Endothelial cell of umbilical vein (primary cell): ENCODE results near the gene RAB9B. TPM values are rescaled to one million over a fixed set of nuclear protein-coding genes. Genes with fewer than 3 reads are reported as not detected.

Experiments used
- BruUV-seq: library from RNA; stranded (reverse); fragments of 400-500 nt; replicated peaks from 2 replicates; lab custom pipeline; 2021; lab: Mats Ljungman, UMichigan
- CTCF ChIA-PET: fragments of 300-600, 350-600 bp; sonication (Branson Sonifier 250); formaldehyde crosslinking; loops from one replicate; lab custom pipeline; 2021; ENCODE audit warnings: antibody characterized with exemption, inconsistent platforms; lab: Charles Lee
- POLR2A ChIA-PET: fragments of 300-600, 350-600 bp; sonication (Branson Sonifier 250); formaldehyde crosslinking; loops from one replicate; lab custom pipeline; 2021; ENCODE audit warnings: antibody characterized with exemption, inconsistent platforms; lab: Charles Lee
- DNase-seq: peaks from one replicate; pipeline ENCODE4 v3.0.0-alpha.2; 2011; ENCODE audit warnings: low read depth, low spot score
- FAIRE-seq: peaks from 2 replicates; lab custom pipeline; 2011; peaks lifted over from hg19 to GRCh38; lab: Jason Lieb, UNC
- H2AFZ ChIP-seq: 2 replicates; pipeline ENCODE4 v1.6.0; 2012; ENCODE audit warnings: low read depth, low read length, control low read depth, inconsistent platforms
- H3K27ac ChIP-seq: 2 replicates; pipeline ENCODE4 v1.5.1; 2011; ENCODE audit warnings: low read depth, mild to moderate bottlenecking, control low read depth, low read length, moderate library complexity; ENCODE audit not compliant: insufficient read depth
- H3K27me3 ChIP-seq, 2 experiments: 2 replicates each; pipeline versions ENCODE4 v1.6.0 to v1.6.1; 2011; ENCODE audit warnings: low read length in 2 of 2, mixed read lengths in 1 of 2; ENCODE audit not compliant: control insufficient read depth in 2 of 2, insufficient read depth in 2 of 2
- H3K36me3 ChIP-seq, 2 experiments: 2 replicates in 1 of 2; 3 replicates in 1 of 2; pipeline ENCODE4 v1.5.1; 2011; ENCODE audit warnings: low read length in 2 of 2, mild to moderate bottlenecking in 1 of 2, moderate library complexity in 1 of 2; ENCODE audit not compliant: control insufficient read depth in 2 of 2, insufficient read depth in 2 of 2; ENCODE audit errors: extremely low read depth in 1 of 2
- H3K4me1 ChIP-seq: 3 replicates; pipeline ENCODE4 v1.5.1; 2011; ENCODE audit warnings: mild to moderate bottlenecking, low read length; ENCODE audit not compliant: control insufficient read depth, insufficient read depth; ENCODE audit errors: extremely low read depth
- H3K4me2 ChIP-seq: 2 replicates; pipeline ENCODE4 v1.6.1; 2011; ENCODE audit warnings: low read length, control low read depth, mixed read lengths; ENCODE audit not compliant: insufficient read depth
- H3K4me3 ChIP-seq, 3 experiments: fragments of 200-600 bp in 1 of 3; sonication (generic), shearing (Covaris generic) in 1 of 3; replicated peaks in 1 of 3; 2 replicates each; pipeline ENCODE4 v1.5.1; 2011 to 2016; ENCODE audit warnings: control low read depth in 3 of 3, low read length in 3 of 3, mild to moderate bottlenecking in 2 of 3, inconsistent platforms in 1 of 3, low read depth in 1 of 3, moderate library complexity in 1 of 3; ENCODE audit not compliant: insufficient read depth in 1 of 3
- H3K79me2 ChIP-seq: 2 replicates; pipeline ENCODE4 v1.6.0; 2012; ENCODE audit warnings: low read length, inconsistent platforms; ENCODE audit not compliant: control insufficient read depth, insufficient read depth
- H3K9ac ChIP-seq: replicated peaks from 2 replicates; pipeline ENCODE3; 2011; ENCODE audit warnings: low read length, control low read depth; ENCODE audit not compliant: insufficient read depth; ENCODE audit errors: extremely low read depth
- H3K9me1 ChIP-seq: replicated peaks from 3 replicates; pipeline ENCODE4 v1.6.0; 2011; ENCODE audit warnings: mild to moderate bottlenecking, low read length; ENCODE audit not compliant: control insufficient read depth, insufficient read depth; ENCODE audit errors: extremely low read depth
- H3K9me3 ChIP-seq: replicated peaks from 2 replicates; pipeline ENCODE4 v1.5.1; 2012; ENCODE audit warnings: low read length, inconsistent platforms; ENCODE audit not compliant: control insufficient read depth, insufficient read depth
- H4K20me1 ChIP-seq: replicated peaks from 2 replicates; pipeline ENCODE3; 2011; ENCODE audit warnings: mild to moderate bottlenecking, low read length; ENCODE audit not compliant: control insufficient read depth, insufficient read depth; ENCODE audit errors: extremely low read depth
- CTCF ChIP-seq, 2 donors: IDR thresholded peaks; 1 replicate in 1 of 2; 2 replicates in 1 of 2; pipeline ENCODE4 v1.5.1; 2011; ENCODE audit warnings: low read length in 2 of 2, mild to moderate bottlenecking in 2 of 2, moderate library complexity in 2 of 2, control low read depth in 1 of 2, inconsistent platforms in 1 of 2, low read depth in 1 of 2; ENCODE audit not compliant: insufficient read depth in 1 of 2; ENCODE audit errors: extremely low read depth in 1 of 2
- EZH2 ChIP-seq: IDR thresholded peaks from 2 replicates; pipeline ENCODE4 v1.6.1; 2012; ENCODE audit warnings: borderline replicate concordance, low read depth, mild to moderate bottlenecking, moderate library complexity, low read length, inconsistent platforms; ENCODE audit not compliant: severe bottlenecking
- FOS ChIP-seq: IDR thresholded peaks from 2 replicates; pipeline ENCODE4 v1.6.1; 2011; ENCODE audit warnings: mild to moderate bottlenecking, low read length, moderate library complexity, borderline replicate concordance; ENCODE audit not compliant: insufficient read depth
- GATA2 ChIP-seq: IDR thresholded peaks from 2 replicates; pipeline ENCODE4 v1.7.0; 2011; ENCODE audit warnings: low read depth, mild to moderate bottlenecking, moderate library complexity, mixed read lengths, low read length; ENCODE audit not compliant: insufficient read length, insufficient read depth
- JUN ChIP-seq: IDR thresholded peaks from 2 replicates; pipeline ENCODE4 v1.6.1; 2011; ENCODE audit warnings: borderline replicate concordance, low read depth; ENCODE audit not compliant: insufficient read length, insufficient read depth
- MAX ChIP-seq: IDR thresholded peaks from 2 replicates; pipeline ENCODE4 v1.6.1; 2011; ENCODE audit not compliant: insufficient read depth, insufficient read length
- MYC ChIP-seq: IDR thresholded peaks from one replicate; pipeline ENCODE4 v1.6.1; 2011; ENCODE audit warnings: mild to moderate bottlenecking, low read depth, low read length
- POLR2A ChIP-seq: IDR thresholded peaks from 2 replicates; pipeline ENCODE4 v1.6.1; 2012; ENCODE audit warnings: low read depth, mild to moderate bottlenecking, control low read depth, low read length
- POLR2AphosphoS5 ChIP-seq: IDR thresholded peaks from 2 replicates; pipeline ENCODE4 v1.6.1; 2012; ENCODE audit warnings: low read depth, mild to moderate bottlenecking, control low read depth, low read length, moderate library complexity; ENCODE audit not compliant: insufficient read depth
- dilution Hi-C: fragments of 300-500 bp; cut with MboI; formaldehyde crosslinking; loops from one replicate; pipeline ENCODE4 v1.15.0; 2019; ENCODE audit warnings: low sequenced_read_pairs; ENCODE audit not compliant: extremely low pct_ligation_motif_present
- intact Hi-C: fragments of 100-400 bp; cut with micrococcal nuclease; formaldehyde crosslinking; loops from one replicate; pipeline ENCODE4 v1.10.0; 2022
- polyA plus RNA-seq, 4 experiments: library from polyadenylated mRNA; depleted of rRNA in 3 of 4; stranded (reverse) in 3 of 4; unstranded in 1 of 4; fragments of >200 nt; gene quantifications; 2 replicates each; pipeline versions ENCODE4 v1.2.1 to v1.2.3, GENCODE V29; 2011 to 2012; ENCODE audit warnings: missing spikeins in 1 of 4
- total RNA-seq: library from RNA; stranded (reverse); gene quantifications from 2 replicates; pipeline ENCODE4 v1.2.3, GENCODE V29; 2021

Gene RAB9B
- total and polyA plus RNA-seq, 2 donors (not counting 3 experiments of a cell fraction or from before 2014, with no cell fraction given): 0.18 to 0.55 TPM

- POLR2A ChIA-PET: no interaction called here
Measured at GRCh38 chrX:103806862-103807474, 25.1 kb downstream of the RAB9B start.

More at GRCh38 chrX:103806862-103807474, 25.1 kb downstream of the RAB9B start:
- Histone ChIP-seq H3K4me2 (no peak overlapping the region), H3K79me2 (no peaks in the 10 kb centered on the region), H3K4me3 (no peak overlapping the region), H3K9ac (no peak overlapping the region), H3K36me3 (no peaks in the 10 kb centered on the region), H3K9me3 (no peaks in the 10 kb centered on the region), H3K27me3 (no peaks in the 10 kb centered on the region), H4K20me1 (no peaks in the 10 kb centered on the region), H3K27ac (no peak overlapping the region), H3K4me1 (no peaks in the 10 kb centered on the region), H3K9me1 (no peaks in the 10 kb centered on the region), H2AFZ (no peak overlapping the region)
- DNase-seq: no peak
- dilution Hi-C loops: no loop called here
- FAIRE-seq: no peak
- TF ChIP-seq GATA2: no peak
- TF ChIP-seq MYC: no peak
- TF ChIP-seq POLR2AphosphoS5: no peak
- TF ChIP-seq EZH2: no peak
- no peak for TF ChIP-seq CTCF (IDR thresholded peaks at IDR 0.05; ENCODE audit: extremely low read depth in 1 of 2, insufficient read depth in 1 of 2, low read depth in 1 of 2, low read length in 2 of 2)
- TF ChIP-seq JUN: no peak
- no peak for TF ChIP-seq MAX
- no peak for TF ChIP-seq POLR2A
- TF ChIP-seq FOS: no peak
- intact Hi-C loops: no loop called here
- BruUV-seq: no TSS peak
- CTCF ChIA-PET: no interaction called here
